Frontal cortex (tissue), 4 donors: ENCODE results near the gene CFL2. TPM values are rescaled to one million over a fixed set of nuclear protein-coding genes. Genes with fewer than 3 reads are reported as not detected.
A peak's percentile ranks its signal among the peaks of the same experiment; 100 is the strongest.
"Not testable (repeated sequence)": the region's sequence is repeated elsewhere in the genome, so short reads cannot be mapped to it uniquely, and the experiment has no call there.

Experiments
- DNase-seq, 2 donors: peaks; one replicate each; pipeline ENCODE4 v3.0.0; 2012; ENCODE audit warnings: low spot score in 2 of 2
- FAIRE-seq: peaks from 2 replicates; lab custom pipeline; 2012; peaks lifted over from hg19 to GRCh38; lab: Jason Lieb, UNC
- total RNA-seq: library from RNA; depleted of rRNA; stranded (reverse); fragments of >200 nt; gene quantifications from one replicate; pipeline ENCODE4 v1.2.3, GENCODE V29; 2014
- donor health status: control.
- donor health status: control.
- donor health status: control.

CFL2 gene
- total RNA-seq, 1 donor from 2014 or later: 43.2 TPM

DNA sequence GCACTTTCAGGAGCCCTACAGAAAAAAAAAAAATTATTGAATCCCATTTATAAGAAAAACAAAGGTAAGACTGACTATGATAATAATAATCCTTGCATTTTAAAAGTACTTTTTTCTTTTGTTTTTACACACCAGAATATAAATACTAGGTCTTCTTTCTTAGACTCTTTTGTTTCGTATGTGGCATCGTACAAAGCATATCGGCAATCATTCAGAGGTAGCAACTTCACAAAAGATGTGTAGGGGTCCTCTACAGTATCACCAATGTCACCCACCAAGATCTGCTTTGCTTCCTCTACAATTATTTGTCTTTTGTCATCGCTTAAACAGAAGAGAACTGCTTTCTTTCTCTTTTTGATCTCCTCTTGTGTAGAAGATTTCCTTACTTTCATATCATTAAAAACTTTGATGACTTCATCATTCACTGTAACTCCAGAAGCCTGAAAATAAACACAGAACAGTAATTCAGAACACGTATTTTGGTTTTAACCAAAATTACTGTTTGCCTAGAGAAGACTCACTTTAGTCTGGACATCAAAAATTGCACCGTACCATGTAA is 1.2 kb downstream of the CFL2 start:
- DNase-seq: no peak
- no peak for FAIRE-seq

DNA sequence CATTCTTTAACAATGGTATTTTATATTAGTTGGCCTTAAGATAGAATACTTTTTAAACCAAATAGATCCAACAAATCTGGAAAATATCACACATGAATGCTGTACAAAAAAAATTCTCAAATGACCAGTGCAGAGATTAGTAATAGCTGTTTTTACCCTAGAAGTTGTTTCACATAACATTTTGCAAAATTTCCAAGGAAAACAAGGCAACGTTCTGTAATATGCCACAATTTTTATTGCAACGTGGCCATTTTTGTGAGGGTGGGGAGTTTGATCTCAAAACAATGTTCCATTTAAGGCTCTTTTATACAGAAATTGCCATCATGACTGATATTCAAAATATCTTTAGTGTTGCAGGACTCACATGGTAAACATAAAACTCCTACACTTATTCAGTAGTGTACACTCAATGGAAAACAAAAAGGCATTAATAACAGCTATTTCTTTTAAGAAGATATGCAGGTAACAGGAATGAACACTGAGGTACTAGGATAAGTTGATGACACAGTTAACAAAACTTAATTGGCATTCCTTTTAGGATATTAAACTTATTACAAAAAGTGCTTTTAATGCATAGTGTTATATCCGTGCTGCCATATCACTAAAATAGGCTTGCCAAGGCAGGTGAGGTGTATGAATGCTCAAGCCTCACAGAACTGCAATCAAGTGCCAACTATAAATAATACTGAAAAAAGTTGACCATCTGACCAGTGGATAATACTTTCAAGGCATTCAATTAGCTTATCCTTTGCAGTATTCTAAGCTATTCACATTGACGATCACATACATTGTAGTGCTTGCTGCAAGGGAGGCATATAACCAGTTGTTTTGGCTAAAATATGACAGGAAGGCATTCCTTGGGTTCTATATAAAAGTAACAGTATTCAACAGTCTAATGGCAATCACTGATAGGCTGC is 2.3 kb downstream of the CFL2 start:
- FAIRE-seq (no peak), DNase-seq (no peak)

DNA sequence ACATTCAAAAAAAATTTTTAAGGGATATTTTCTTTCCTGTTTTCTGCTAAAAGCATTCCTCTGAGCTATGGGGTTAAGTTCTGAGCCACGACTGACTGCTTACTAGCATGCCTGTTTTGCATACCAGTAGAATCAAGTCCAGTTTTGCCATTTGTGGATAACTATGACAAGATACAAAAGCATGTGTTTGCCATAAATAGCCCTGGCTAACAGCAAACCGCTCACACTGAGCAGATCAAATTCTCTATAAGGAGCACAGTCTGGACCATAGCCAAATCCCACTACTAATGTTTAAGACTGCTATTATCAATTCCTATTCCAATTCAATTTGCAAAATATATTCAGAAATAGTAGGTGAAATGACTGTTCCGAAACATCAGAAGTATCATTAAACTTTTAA is 3.2 kb downstream of the CFL2 start:
- FAIRE-seq: no peak

DNA sequence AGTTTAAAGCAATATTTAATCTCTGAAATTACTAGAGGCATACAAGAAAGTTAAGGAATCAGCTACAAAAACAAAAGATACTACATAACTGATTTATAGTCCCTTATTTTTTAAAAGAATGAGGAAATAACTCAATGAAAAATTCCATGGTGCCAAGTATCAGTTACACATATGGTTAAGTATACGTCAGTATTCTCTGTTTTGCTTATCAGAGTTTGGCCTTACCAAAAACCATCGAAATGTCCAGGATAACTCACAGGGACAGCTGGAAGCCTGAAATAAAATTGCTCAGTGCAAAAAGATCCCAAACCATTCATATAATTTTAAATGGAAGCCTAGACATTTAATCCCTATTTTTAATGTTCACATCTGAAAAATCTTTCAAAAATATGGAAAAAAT is 3.6 kb downstream of the CFL2 start:
- FAIRE-seq: no peak
- no peak for DNase-seq

More for the DNA sequence above, 3.2 kb downstream of the CFL2 start:
- peak; percentile 28 to 41 for DNase-seq

DNA sequence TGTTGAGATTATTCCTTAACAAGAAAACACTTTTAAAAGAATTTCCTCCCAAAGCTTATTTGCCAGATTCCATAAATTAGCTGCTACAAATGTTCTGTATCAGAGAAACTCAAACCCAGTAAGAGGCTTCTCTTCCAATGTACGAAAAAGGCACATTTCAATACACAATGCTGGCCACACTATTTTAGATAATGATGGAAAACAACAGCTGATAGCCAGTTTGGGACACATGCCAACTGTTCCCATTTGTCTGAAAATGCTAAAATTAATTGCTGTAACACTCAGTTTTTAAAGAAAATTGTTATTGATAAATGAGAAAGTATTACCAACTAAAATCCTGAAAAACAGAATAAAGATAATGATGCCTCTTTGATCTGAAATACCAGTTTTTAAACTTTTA is 4.4 kb downstream of the CFL2 start:
- no peak for FAIRE-seq
- no peak for DNase-seq

DNA sequence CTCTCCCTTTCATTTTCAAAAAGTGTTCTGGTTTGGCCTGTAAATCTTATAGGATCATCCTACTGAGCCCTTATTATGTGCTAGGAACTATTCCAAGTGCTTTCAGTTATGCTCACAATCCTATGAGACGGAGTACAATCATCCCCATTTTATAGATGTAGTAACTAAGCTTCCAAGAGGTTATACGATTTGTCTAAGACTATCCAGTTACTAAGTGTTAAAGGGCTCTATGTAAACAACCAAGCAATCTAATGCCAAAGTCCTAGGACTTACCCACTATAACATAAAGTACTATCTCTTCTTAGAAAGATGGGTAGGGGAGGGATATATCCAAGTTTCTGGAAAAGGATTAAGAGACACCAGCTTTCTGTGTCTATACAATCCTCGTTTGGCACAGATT is 6.7 kb downstream of the CFL2 start:
- no peak for DNase-seq
- FAIRE-seq: no peak

DNA sequence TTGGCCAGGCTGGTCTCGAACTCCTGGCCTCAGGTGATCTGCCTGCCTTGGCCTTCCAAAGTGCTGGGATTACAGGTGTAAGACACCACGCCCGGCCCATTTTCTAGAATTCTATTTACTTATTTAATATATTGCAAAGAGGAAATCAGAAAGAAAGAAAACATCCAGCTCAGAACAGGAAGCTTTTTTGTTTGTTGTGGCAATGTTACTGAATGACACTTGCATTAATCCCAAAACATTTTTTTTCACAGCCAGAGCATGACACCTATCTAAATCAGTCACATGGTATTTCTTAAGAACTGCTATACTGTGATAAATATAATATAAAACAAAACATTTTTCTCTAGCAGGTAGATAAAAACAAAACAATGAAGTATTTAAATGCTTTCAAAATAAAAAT is 12.6 kb downstream of the CFL2 start:
- no peak for DNase-seq
- FAIRE-seq: no peak

DNA sequence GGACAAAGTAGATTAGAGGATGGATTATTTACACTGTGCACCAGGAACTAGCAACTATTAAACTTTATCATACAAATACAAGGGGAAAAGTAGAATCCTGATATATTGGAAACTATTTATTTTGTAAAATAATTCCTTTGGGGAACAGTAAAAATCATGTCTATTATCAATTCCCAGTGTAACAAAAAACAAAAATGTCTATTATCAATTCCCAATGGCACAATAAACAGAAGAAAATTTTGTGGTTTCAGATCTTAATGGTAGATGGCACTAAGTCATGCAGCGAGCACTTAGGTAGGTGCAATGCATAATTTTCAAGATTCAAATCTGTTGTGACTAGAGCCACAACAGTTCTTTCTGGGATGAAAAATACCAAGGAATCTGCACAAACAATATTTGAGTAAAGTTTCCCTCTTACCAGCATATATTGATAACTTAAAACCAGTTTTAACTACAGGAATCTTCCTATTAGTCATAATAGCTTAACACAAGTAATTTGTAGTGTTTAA is 13.7 kb downstream of the CFL2 start:
- FAIRE-seq: no peak

DNA sequence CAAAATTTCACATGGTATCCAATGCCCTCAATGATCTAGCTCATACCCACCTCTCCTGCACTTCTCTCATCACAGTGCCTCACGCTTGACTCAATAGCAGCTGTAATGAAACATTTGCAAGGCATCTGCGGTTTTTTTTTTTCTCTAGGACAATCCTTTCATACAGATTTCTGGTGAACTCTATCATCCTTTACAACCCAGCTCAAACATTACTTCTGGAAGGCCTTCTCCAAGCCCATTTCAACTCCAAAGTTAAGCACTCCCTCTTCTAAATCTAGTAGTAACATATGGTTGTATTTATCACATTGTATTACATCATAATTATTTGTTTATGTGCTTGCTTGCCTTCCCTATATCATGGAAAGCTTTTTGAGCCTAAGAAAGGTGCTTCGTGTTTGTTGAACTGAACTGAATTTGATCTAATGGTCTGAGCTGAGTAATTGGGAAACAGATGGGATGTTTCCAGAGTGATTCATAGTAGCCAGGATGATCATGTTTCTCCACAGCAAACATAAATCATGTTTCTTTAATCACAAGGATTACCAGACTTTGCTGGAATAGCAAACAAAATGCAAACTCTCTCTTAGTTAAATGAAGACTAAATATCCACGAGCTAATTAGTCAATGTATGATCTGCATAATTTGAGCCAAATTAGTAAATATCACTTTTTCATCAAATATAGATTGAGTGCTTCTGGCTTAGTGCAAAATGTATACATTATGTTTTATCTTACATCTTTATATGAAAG is 14.3 kb downstream of the CFL2 start:
- FAIRE-seq (no peak), DNase-seq (no peak)

More for the DNA sequence above, 13.7 kb downstream of the CFL2 start:
- DNase-seq: no peak

DNA sequence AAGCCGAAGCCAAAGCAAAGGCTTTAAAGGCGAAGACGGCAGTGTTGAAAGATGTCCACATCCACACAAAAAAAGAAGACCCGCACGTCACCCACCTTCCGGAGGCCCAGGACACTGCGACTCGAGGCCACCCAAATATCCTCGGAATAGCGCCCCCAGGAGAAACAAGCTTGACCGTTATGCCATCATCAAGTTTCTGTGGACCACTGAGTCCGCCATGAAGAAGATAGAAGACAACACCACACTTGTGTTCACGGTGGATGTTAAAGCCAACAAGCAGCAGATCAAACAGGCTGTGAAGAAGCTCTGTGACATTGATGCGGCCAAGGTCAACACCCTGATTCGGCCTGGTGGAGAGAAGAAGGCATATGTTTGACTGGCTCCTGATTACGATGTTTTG is 20.2 kb downstream of the CFL2 start:
- DNase-seq, FAIRE-seq: not testable (repeated sequence)

DNA sequence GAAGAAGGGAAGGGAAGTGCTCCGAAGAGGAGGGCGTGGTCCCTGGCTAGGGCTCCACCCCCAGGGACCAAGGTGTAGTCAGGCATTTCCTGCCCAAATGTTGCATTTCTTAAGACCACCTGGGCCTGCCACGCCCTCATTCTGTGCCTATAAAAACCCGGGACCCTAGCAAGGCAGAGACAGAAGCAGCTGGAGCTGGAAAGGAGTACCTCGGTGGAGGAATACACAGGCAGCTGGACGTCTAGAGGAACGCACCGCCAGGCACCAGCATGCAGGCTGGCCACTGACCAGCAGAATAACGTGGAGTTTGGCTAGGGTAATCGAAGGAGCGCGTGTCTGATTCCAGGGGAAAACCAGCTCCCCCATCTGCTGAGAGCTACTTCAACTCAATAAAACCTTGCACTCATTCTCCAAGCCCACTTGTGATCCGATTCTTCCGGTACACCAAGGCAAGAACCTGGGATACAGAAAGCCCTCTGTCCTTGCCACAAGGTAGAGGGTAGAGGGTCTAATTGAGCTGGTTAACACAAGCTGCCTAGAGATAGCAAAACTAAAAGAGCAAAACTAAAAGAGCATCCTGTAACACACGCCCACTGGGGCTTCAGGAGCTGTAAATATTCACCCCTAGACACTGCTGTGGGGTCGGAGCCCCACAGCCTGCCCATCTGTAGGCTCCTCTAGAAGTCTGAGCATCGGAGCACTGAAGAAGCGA is 21.0 kb downstream of the CFL2 start:
- FAIRE-seq: no peak
- no peak for DNase-seq

DNA sequence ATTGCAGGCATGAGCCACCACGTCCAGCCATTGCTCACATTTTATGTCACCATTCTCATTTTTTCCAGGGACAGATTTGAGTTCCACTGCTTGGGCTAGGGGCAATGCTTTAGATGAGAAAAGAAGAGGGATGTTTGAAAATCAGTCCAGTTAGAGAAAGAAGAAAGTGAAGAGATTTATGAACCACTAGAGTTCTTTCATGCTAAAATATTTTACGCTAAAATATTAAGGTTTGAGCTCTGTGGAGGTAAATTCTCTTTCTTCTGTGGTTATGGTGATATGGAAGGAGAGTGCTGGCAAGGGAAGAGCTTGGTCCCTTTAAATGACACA is 21.5 kb downstream of the CFL2 start:
- FAIRE-seq: no peak
- DNase-seq: no peak

DNA sequence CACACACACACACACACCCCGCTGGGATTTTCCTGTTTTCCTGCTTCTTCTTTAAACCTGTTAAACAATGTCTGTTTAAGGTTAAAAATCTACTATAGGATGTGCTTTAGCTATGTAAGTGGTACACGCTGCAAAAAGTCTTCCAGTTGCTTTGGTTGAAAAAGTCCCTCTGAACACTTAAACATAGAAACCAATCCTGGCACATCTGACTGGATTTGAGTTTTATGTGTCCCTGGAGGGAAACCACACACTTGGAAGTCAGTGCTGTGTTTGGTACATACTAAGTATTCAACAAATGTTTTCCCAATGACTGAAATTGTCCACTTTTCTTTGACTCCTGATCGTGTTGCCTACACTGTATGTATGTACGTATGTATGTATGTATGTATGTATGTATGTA is 22.0 kb downstream of the CFL2 start:
- DNase-seq: no peak
- FAIRE-seq: no peak

DNA sequence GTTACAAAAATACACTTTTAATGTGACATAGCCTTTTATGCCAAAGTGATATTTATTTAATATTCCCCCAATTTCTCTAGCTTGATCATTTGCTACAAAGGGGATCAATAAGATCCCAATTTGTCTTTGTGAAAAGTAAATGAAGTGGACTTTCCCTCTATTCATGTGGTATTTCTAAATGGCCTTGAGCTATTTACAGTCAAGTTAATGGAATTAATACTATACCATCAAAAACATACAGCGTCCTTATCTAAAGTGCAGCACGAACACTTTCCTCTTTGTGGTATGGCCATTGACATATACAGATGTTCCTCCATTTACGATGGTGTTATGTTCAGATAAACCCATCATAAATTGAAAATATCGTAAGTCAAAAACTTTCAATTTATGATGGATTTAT is 23.2 kb downstream of the CFL2 start:
- no peak for DNase-seq
- FAIRE-seq: no peak

DNA sequence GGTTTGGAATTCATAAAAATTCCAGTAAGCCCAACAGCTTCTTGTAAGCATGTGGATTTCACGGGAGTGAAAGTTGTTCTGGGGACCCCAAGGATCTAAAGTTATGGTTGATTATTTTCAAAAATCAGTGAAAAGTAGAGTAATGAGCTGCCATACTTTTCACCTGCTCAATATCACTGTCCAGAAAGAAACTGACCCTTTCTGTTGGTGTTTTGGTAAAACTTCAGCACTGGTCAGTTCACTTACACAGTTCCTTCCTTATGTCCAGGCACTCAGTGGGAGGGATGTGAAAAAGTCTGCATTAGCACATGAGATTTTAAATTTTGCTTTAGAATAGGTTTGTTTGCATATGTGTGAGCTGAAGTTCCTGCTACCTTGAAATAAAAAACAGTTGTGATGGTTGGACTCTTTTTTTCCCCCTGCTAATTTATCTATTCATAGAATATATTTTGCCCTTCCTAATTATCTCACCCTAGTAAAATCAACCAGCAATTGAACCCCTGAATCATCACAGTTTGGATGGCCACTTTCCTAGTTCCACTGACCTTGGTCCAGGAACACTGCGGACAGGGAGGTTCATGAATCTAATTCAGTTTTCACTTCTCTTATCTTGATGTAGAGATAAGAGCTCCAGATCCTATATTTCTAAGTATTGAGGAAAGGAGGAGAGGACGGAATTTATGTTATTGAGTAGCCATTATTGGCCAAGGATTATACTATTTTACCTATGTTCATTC is 25.8 kb downstream of the CFL2 start:
- DNase-seq (no peak), FAIRE-seq (no peak)

DNA sequence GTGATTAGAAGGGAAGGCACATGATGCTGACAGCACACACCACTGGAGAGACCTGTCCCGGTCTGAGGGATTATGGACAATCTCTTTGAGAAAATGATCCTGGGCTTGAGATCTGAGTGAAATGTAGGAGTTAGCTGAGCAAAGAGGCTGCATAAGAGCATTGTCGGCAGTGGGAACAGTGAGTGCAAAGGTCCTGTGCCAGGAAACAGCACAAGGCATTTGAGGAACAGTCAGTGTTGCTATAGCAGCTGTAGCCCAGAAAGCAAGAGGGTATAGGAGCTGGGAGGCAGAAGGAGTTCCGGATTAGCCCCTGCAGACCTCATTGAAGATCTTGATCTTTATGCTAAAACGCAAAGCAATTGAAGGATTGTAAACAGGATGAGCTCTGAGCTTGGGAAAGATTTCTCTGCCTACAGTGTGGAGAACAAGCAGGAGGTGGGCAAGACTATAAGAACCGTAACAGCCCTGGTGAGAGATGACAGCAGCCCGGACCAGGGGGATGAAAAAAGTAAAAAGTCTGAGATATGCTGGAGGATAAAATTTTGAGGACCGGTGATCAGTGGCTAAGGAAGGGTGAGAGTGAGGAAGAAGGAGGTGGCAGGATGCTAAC is 28.5 kb downstream of the CFL2 start:
- DNase-seq: no peak
- FAIRE-seq: no peak

DNA sequence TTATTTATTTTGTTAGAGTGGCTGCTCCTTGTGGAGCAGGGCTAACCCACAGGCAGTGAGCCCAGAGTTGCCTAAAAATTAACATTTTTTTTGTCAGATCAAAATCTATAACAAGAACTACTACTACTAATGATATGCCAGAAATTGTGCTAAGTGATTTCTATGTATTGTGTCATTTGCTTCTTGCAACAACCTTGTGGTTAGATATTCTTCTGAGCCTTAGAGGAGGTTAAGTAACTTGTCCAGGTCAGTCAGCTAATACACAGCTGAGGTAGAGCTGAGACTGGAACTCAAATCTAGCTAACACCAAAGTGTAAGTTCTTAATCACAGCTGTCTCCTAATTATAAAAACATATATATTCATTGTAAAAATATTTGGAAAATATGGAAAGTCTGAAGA is 29.8 kb downstream of the CFL2 start:
- DNase-seq (no peak), FAIRE-seq (no peak)

DNA sequence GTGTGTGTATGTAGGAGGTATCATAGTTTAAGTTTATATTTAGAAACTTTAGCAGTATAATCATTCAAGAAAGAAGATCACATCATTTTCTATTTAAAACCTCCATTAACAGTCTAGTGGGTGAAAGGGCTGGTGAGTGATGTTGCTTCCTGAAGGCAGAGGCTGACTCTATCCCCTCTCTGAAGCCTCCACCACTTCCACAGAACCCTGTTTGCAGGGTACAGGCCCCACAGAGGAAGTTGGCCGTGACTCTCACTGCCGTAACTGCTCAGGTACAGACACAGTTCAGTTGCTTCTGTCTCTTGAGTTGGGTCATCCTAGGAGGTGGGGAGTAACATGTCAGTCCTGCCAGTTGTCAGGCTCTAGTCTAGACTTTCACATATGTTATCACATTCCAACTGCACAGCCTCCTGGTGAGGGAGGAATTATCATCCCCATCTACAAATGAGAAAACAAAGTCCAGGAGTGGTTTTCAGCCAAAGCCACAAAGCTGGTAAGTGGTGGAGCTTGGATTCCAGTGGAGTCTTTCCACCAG is 31.5 kb downstream of the CFL2 start:
- FAIRE-seq (no peak), DNase-seq (no peak)
